RWPE2 (cell line): ENCODE results near the gene PI3.

ENCODE experiments used
- ATAC-seq: fragments of 200-7000 bp; cut with Tn5 transposase; 3 replicates; pipeline ENCODE4 v1.9.1; 2021; ENCODE audit warnings: low read depth
- DNase-seq: peaks from one replicate; pipeline ENCODE4 v3.0.0-alpha.2; 2020; ENCODE audit warnings: low spot score
- H3K27ac ChIP-seq: fragments of 450-650 bp; 2 replicates; pipeline ENCODE4 v1.5.1; 2017; ENCODE audit warnings: mild to moderate bottlenecking; ENCODE audit not compliant: poor library complexity, severe bottlenecking
- H3K27me3 ChIP-seq: fragments of 250-450 bp; sonication (Bioruptor Pico); 2 replicates; pipeline ENCODE4 v1.5.1; 2021; ENCODE audit warnings: mild to moderate bottlenecking, moderate library complexity; ENCODE audit not compliant: insufficient read depth, poor library complexity, severe bottlenecking
- H3K36me3 ChIP-seq: fragments of 250-450 bp; sonication (Bioruptor Pico); 2 replicates; pipeline ENCODE4 v1.5.1; 2020; ENCODE audit warnings: low read depth, mild to moderate bottlenecking, moderate library complexity
- H3K4me1 ChIP-seq: fragments of 250-450 bp; sonication (Bioruptor Pico); 2 replicates; pipeline ENCODE4 v1.5.1; 2021; ENCODE audit warnings: mild to moderate bottlenecking, moderate library complexity; ENCODE audit not compliant: insufficient read depth, poor library complexity, severe bottlenecking
- H3K4me3 ChIP-seq: fragments of 250-450 bp; sonication (Bioruptor Pico); 2 replicates; pipeline ENCODE4 v1.5.1; 2021; ENCODE audit warnings: mild to moderate bottlenecking, moderate library complexity; ENCODE audit not compliant: severe bottlenecking
- H3K9me3 ChIP-seq: fragments of 250-450 bp; sonication (Bioruptor Pico); 2 replicates; pipeline ENCODE4 v1.5.1; 2021; ENCODE audit warnings: mild to moderate bottlenecking, moderate library complexity; ENCODE audit not compliant: severe bottlenecking
- CTCF ChIP-seq: fragments of 450-650 bp; IDR thresholded peaks from one replicate; pipeline ENCODE4 v1.5.1; 2017; ENCODE audit warnings: mild to moderate bottlenecking, moderate library complexity; ENCODE audit not compliant: poor library complexity, severe bottlenecking

PI3 gene

DNA sequence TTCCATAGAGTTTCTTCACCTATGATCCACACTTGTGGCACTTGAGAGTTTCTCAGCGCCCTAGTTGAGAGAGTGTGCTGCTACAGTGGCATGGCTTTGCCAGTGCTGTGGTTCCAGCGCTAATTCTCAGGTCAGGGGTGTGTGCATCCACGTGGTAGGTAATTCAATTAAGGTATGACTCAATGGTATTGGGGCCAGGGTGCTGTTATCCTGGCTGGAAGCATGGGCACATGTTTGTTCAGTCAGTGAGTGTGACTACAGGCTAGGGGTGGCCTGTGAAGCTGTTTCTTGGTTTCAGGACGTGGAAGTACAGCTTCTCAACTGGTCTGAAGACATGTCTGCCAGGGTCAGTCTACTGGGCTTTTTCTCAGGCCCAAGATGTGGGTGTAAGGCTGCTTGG lies 43.4 kb downstream of the PI3 start:
- no peak overlapping the region for H3K27ac ChIP-seq
- DNase-seq = no peak
- no peak for TF ChIP-seq CTCF
- H3K36me3 ChIP-seq = no peaks in the 10 kb centered on the region
- H3K9me3 ChIP-seq = no peaks in the 10 kb centered on the region
- peak; percentile 44 for ATAC-seq
- H3K4me1 ChIP-seq = no peaks in the 10 kb centered on the region
- no peak overlapping the region for H3K4me3 ChIP-seq
- peaks cover 23% of the 10 kb centered on the region for H3K27me3 ChIP-seq

GRCh38 chr20:45218636-45219035 lies 43.9 kb downstream of the PI3 start:
- peaks cover 28% of the 10 kb centered on the region for H3K27me3 ChIP-seq
- TF ChIP-seq CTCF = no peak

DNA sequence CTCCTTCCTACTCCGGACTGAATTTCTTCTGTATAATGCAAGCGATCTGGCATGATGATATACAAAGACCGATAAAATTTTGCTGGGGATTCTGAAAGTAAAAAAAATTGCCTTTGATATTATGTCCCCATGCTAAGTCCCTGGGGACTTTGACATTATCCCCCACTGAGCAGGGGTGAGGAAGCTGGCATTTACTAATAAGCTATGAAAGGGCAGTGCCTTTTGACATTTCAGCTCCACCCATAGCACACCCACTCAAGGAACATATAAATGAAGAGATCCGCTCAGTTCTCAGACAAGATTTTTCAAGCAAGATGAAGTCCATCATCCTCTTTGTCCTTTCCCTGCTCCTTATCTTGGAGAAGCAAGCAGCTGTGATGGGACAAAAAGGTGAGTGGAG lies 46.4 kb downstream of the PI3 start, which contains the start of gene SEMG2:
Gene SEMG2 (plus strand): TSS at position 298 of the 400 bp plus-strand sequence. CDS start 17 bp downstream, at position 315.
- Histone ChIP-seq H3K4me1 (no peaks in the 10 kb centered on the region), H3K36me3 (no peaks in the 10 kb centered on the region), H3K27me3 (peaks cover 32% of the 10 kb centered on the region), H3K4me3 (no peak within 1 kb of the TSS), H3K27ac (no peak within 1 kb of the TSS), H3K9me3 (no peaks in the 10 kb centered on the region)
- ATAC-seq (no peak), DNase-seq (no peak)
- TF ChIP-seq CTCF = no peak

More at GRCh38 chr20:45218636-45219035, 43.9 kb downstream of the PI3 start:
- ATAC-seq (no peak), DNase-seq (peak; percentile 67)
- Histone ChIP-seq H3K4me3 (no peak overlapping the region), H3K36me3 (no peaks in the 10 kb centered on the region), H3K27ac (no peak overlapping the region), H3K4me1 (no peaks in the 10 kb centered on the region), H3K9me3 (no peaks in the 10 kb centered on the region)

DNA sequence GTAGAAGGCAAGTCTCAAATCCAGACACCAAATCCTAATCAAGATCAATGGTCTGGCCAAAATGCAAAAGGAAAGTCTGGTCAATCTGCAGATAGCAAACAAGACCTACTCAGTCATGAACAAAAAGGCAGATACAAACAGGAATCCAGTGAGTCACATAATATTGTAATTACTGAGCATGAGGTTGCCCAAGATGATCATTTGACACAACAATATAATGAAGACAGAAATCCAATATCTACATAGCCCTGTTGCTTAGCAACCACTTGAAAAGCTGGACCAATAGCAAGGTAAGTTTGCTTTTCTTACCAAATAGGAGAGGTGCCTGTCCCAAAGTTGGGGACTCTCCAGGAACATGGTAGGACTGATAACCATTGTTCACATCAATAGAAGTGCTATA lies 48.4 kb downstream of the PI3 start:
- Histone ChIP-seq H3K27ac (no peak overlapping the region), H3K4me1 (no peaks in the 10 kb centered on the region), H3K36me3 (no peaks in the 10 kb centered on the region), H3K4me3 (no peak overlapping the region), H3K9me3 (no peaks in the 10 kb centered on the region), H3K27me3 (peaks cover 44% of the 10 kb centered on the region)
- ATAC-seq = peak; percentile 41; the same call in 1 of the 3 replicates
- TF ChIP-seq CTCF = no peak
- no peak for DNase-seq
